Measurements from ENCODE around the gene NRXN2.
"Not testable (repeated sequence)": the region's sequence is repeated elsewhere in the genome, so short reads cannot be mapped to it uniquely, and the experiment has no call there.

NRXN2 gene

GRCh38 chr11:64667154-64667745, 55.7 kb downstream of the NRXN2 start:
- DNase-seq = no peak

DNA sequence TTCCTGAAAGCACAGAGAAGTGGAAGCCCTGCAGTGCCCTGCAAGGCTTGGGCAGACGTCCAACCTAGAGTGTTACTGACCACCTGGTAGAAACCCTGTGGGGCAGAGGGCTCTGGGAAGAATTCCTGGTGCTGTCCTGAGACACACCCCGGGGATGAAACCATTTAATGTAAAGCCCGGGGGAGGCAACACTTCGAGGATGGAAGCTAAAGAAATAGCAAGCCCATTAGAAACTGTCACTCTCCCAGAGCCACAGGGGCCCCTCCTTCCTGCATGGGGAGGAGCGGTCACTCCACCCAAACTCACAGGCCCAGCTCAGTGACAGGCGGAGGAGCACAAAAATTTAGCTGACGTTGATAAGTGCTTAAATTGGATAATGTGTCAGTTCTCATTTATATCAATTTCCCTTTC, 57.6 kb downstream of the NRXN2 start:
- DNase-seq = no peak

- DNase-seq = not testable (repeated sequence)
Measured at GRCh38 chr11:64664236-64664870, 58.6 kb downstream of the NRXN2 start.

DNA sequence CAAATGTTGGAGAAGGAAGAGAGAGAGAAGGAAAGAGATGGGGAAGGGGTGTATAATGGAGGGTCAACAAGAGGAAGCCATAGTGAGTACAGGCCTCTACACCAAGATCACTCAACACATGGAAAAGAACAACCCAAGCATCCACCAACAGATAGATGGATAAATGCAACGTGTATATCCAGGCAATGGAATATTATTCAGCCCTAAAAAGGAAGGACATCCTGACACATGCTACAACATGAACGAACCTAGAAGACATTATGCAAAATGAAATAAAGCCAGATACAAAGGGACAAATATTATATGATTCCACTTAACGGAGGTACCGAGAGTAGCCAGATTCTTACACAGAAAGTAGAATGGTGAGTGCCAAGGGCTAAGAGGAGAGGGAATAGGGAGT, 59.3 kb downstream of the NRXN2 start:
- DNase-seq = no peak

- DNase-seq = no peak
Measured at GRCh38 chr11:64661614-64662013, 61.4 kb downstream of the NRXN2 start.

- no peak for DNase-seq
Measured at GRCh38 chr11:64661146-64661545, 61.9 kb downstream of the NRXN2 start.

GRCh38 chr11:64660706-64661105, 62.3 kb downstream of the NRXN2 start:
- DNase-seq = no peak

- no peak for DNase-seq
Measured at GRCh38 chr11:64660205-64660604, 62.8 kb downstream of the NRXN2 start.

GRCh38 chr11:64659417-64660144, 63.4 kb downstream of the NRXN2 start:
- no peak for DNase-seq

GRCh38 chr11:64658265-64658664, 64.7 kb downstream of the NRXN2 start:
- no peak for DNase-seq

DNA sequence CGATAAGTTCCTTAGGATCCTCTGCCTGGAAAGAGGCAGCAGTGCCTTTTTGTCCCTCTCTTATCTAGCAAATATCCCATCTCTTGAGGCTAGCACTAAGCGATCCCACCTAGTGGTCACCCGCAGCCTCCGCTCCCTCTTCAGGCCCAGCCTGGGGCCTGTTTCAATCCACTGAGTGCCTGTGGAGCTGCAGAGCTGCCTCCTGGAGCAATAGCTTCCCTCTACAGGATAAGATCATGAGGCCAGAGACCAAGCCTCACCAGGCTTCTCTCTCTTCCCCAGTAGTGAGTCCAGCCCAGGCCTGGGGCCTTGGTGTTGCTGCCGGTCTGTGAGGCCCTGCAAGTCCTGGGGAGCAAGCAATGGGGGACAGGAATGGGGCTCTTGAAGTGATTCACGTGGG, 66.1 kb downstream of the NRXN2 start:
- no peak for DNase-seq

- DNase-seq = no peak
Measured at GRCh38 chr11:64655941-64656601, 66.9 kb downstream of the NRXN2 start.

- no peak for DNase-seq
Measured at GRCh38 chr11:64654958-64655541, 67.9 kb downstream of the NRXN2 start.

- DNase-seq = no peak
Measured at GRCh38 chr11:64654439-64654838, 68.6 kb downstream of the NRXN2 start.

GRCh38 chr11:64653388-64653973, 69.5 kb downstream of the NRXN2 start:
- DNase-seq = no peak

DNA sequence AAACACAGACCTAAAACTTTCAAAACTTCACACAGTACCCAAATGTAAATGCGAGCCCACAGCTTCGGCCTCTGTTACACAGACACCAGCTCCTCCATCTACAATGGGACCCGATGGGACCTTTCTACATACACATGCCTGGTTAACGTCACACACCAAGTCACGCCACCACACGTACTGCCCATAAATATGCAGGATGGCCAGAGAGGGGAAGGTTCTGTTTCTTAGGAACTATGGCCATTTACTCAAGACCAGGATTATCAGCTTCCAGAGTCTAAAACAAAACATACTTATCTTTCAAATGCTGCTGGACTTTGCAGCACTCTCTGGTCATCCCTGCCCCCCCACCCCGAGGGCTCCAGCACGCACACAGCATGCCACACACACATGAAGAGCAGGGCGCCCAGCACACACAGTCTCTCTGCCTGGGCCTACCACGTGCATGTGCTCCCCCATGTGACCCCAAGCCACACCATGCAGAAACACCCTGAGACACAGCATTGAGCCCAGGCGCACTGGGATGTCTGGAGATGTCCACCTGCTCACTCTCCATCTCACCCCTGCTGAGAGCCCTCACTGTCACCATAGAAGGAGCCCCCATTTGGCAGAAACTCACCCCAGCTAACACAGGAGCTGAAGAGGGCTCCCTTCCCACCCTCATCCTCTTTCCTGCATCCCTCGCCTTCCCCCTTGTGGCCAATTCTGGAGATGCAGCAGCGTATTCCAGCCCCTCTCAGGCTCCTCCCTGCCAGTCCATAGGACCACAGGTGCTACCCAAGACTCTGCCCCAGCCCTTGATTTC, 70.2 kb downstream of the NRXN2 start:
- DNase-seq = peak; percentile 87 to 88

DNA sequence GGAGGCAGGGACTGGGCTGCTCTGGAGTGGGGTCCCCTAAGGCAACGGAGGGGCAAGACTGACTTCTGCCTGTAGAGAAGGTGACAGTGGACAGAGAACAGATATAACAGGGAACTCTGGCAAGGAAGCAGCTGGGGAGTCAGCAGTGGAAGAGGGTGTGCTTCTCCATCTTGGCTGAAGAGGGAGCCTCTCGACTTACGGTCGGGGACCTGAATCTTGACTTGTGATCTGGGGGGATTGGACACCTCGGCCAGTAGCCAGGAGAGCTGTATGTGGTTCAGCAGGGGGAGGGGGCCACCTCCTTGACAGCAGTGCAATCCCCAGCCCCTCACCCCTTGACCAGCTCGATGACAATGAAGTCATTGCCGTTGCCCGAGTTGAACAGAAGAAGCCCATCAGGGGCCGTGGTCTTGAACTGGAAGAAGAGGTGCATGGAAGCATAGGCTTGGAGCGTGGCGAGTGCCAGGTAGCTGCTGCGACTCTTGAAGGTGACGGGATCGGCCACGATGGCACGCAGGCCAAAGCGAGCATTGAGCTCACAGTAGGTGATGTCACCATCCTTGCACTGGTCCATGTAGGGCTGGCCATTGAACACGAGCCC, 72.0 kb downstream of the NRXN2 start:
- DNase-seq = no peak

DNA sequence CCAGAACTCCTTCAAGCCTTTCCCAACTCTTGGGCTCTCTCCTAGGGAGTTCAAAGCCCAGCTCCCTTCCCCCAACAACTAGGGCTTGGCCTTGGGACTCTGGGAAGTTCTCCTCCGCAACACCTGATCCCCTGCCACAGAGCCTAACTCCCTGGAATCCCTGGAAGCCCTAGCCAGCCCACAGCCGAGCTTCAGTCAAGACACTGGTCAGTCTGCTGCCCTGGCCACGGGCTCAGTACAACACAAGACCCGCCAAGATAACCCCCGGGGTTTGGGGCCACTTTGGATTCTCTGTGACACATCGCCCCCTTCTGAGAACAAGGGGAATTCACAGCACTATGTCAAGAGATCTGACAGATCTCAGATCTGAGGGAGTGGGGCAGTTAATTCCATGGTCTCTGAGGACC, 73.7 kb downstream of the NRXN2 start:
- no peak for DNase-seq

- DNase-seq = no peak
Measured at GRCh38 chr11:64648551-64648950, 74.4 kb downstream of the NRXN2 start.

- DNase-seq = no peak
Measured at GRCh38 chr11:64647019-64647779, 75.8 kb downstream of the NRXN2 start.
